ENCODE data around the gene C1QB.

DNA sequence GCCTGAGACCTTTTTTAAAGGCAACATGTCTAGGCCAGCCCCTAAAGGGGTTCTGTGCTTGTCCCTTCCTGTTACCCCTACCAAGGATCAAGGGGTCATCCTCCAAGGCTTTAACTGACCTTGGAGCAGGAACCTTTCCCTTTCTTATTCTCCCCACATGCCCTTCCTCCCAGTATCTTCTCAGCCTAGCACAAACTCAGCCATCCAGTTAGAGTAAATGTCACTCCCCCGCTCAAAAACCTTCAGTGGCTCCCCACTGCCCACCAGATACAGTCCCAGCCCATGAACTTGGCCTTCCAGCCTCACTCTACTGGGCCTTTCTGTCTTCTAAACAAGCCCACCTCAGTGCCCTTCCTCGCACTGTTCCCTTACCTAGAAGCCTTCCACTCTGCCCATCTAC is 8.8 kb downstream of the C1QB start:
- TF ChIP-seq, protein P1, sequence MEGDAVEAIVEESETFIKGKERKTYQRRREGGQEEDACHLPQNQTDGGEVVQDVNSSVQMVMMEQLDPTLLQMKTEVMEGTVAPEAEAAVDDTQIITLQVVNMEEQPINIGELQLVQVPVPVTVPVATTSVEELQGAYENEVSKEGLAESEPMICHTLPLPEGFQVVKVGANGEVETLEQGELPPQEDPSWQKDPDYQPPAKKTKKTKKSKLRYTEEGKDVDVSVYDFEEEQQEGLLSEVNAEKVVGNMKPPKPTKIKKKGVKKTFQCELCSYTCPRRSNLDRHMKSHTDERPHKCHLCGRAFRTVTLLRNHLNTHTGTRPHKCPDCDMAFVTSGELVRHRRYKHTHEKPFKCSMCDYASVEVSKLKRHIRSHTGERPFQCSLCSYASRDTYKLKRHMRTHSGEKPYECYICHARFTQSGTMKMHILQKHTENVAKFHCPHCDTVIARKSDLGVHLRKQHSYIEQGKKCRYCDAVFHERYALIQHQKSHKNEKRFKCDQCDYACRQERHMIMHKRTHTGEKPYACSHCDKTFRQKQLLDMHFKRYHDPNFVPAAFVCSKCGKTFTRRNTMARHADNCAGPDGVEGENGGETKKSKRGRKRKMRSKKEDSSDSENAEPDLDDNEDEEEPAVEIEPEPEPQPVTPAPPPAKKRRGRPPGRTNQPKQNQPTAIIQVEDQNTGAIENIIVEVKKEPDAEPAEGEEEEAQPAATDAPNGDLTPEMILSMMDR (IDR thresholded peaks at IDR 0.05): no peak
- TF ChIP-seq POLR2AphosphoS5 (IDR thresholded peaks at IDR 0.05): no peak
- TF ChIP-seq POLR2A (IDR thresholded peaks at IDR 0.05): no peak

Measured in prostate gland (tissue), 2 donors.